ENCODE data around the gene ADGRE1. TPM values are rescaled to one million over a fixed set of nuclear protein-coding genes. Genes with fewer than 3 reads are reported as not detected.

The ADGRE1 gene
- total RNA-seq, 1 donor from 2014 or later: not detected

GRCh38 chr19:6888967-6889366 lies 1.6 kb downstream of the ADGRE1 start:
- Histone ChIP-seq H3K4me3 (ENCODE audit: low read depth, low read length) (no peak overlapping the region), H3K27me3 (ENCODE audit: control insufficient read depth, insufficient read depth, low read length) (no peaks in the 10 kb centered on the region), H3K36me3 (ENCODE audit: control insufficient read depth, insufficient read depth, low read length) (no peaks in the 10 kb centered on the region)
- TF ChIP-seq CTCF (IDR thresholded peaks at IDR 0.05; ENCODE audit: insufficient read depth, low read length, poor library complexity, severe bottlenecking): no peak
- DNase-seq (ENCODE audit: low read depth): no peak

GRCh38 chr19:6890401-6890913 lies 3.1 kb downstream of the ADGRE1 start:
- Histone ChIP-seq H3K36me3 (ENCODE audit: control insufficient read depth, insufficient read depth, low read length) (no peaks in the 10 kb centered on the region), H3K4me3 (ENCODE audit: low read depth, low read length) (no peak overlapping the region), H3K27me3 (ENCODE audit: control insufficient read depth, insufficient read depth, low read length) (no peaks in the 10 kb centered on the region)
- no peak for DNase-seq (ENCODE audit: low read depth)
- no peak for TF ChIP-seq CTCF (IDR thresholded peaks at IDR 0.05; ENCODE audit: insufficient read depth, low read length, poor library complexity, severe bottlenecking)

GRCh38 chr19:6890938-6891337 lies 3.6 kb downstream of the ADGRE1 start:
- Histone ChIP-seq H3K27me3 (ENCODE audit: control insufficient read depth, insufficient read depth, low read length) (no peaks in the 10 kb centered on the region), H3K4me3 (ENCODE audit: low read depth, low read length) (no peak overlapping the region), H3K36me3 (ENCODE audit: control insufficient read depth, insufficient read depth, low read length) (no peaks in the 10 kb centered on the region)
- DNase-seq (ENCODE audit: low read depth): no peak
- TF ChIP-seq CTCF (IDR thresholded peaks at IDR 0.05; ENCODE audit: insufficient read depth, low read length, poor library complexity, severe bottlenecking): no peak

- Histone ChIP-seq H3K4me3 (ENCODE audit: low read depth, low read length) (no peak overlapping the region), H3K36me3 (ENCODE audit: control insufficient read depth, insufficient read depth, low read length) (no peaks in the 10 kb centered on the region), H3K27me3 (ENCODE audit: control insufficient read depth, insufficient read depth, low read length) (no peaks in the 10 kb centered on the region)
- no peak for DNase-seq (ENCODE audit: low read depth)
- TF ChIP-seq CTCF (IDR thresholded peaks at IDR 0.05; ENCODE audit: insufficient read depth, low read length, poor library complexity, severe bottlenecking): no peak
Observed at GRCh38 chr19:6891761-6892385, 4.5 kb downstream of the ADGRE1 start.

- DNase-seq (ENCODE audit: low read depth): no peak
- H3K4me3 ChIP-seq (ENCODE audit: low read depth, low read length): no peak overlapping the region
- no peaks in the 10 kb centered on the region for H3K27me3 ChIP-seq (ENCODE audit: control insufficient read depth, insufficient read depth, low read length)
- H3K36me3 ChIP-seq (ENCODE audit: control insufficient read depth, insufficient read depth, low read length): no peaks in the 10 kb centered on the region
- TF ChIP-seq CTCF (IDR thresholded peaks at IDR 0.05; ENCODE audit: insufficient read depth, low read length, poor library complexity, severe bottlenecking): no peak
Observed at GRCh38 chr19:6894313-6894712, 6.9 kb downstream of the ADGRE1 start.

GRCh38 chr19:6903446-6903845 lies 16.1 kb downstream of the ADGRE1 start:
- H3K27me3 ChIP-seq (ENCODE audit: control insufficient read depth, insufficient read depth, low read length): no peaks in the 10 kb centered on the region
- no peak for DNase-seq (ENCODE audit: low read depth)
- no peaks in the 10 kb centered on the region for H3K36me3 ChIP-seq (ENCODE audit: control insufficient read depth, insufficient read depth, low read length)
- no peak for TF ChIP-seq CTCF (IDR thresholded peaks at IDR 0.05; ENCODE audit: insufficient read depth, low read length, poor library complexity, severe bottlenecking)
- no peak overlapping the region for H3K4me3 ChIP-seq (ENCODE audit: low read depth, low read length)
